Stimulated activated CD4-positive, alpha-beta T cell treated with anti-CD3 and anti-CD28 coated beads, Interleukin-12 subunit alpha, Interleukin-12 subunit beta, amount 100 ng/mL, for 4 hours (primary cell): ENCODE results near the gene WNT4.

Source experiments
- DNase-seq: peaks from one replicate; pipeline ENCODE4 v3.0.0-alpha.2; 2020

WNT4 gene

GRCh38 chr1:22163137-22163536, 20.2 kb upstream of the WNT4 start:
- no peak for DNase-seq

- no peak for DNase-seq
Observed at GRCh38 chr1:22159891-22160290, 17.0 kb upstream of the WNT4 start.

- no peak for DNase-seq
Observed at GRCh38 chr1:22158654-22159053, 15.8 kb upstream of the WNT4 start.

- DNase-seq: no peak
Observed at GRCh38 chr1:22157359-22157966, 14.6 kb upstream of the WNT4 start.

- no peak for DNase-seq
Observed at GRCh38 chr1:22155517-22155916, 12.6 kb upstream of the WNT4 start.

GRCh38 chr1:22154626-22155025, 11.7 kb upstream of the WNT4 start:
- DNase-seq: no peak

GRCh38 chr1:22153660-22154437, 11.0 kb upstream of the WNT4 start:
- no peak for DNase-seq

- no peak for DNase-seq
Observed at GRCh38 chr1:22150923-22151322, 8.0 kb upstream of the WNT4 start.

- DNase-seq: no peak
Observed at GRCh38 chr1:22142315-22143064, 407 bp downstream of the WNT4 start.

GRCh38 chr1:22141554-22142314, 1.2 kb downstream of the WNT4 start:
- DNase-seq: no peak

- no peak for DNase-seq
Observed at GRCh38 chr1:22140694-22141093, 2.2 kb downstream of the WNT4 start.

GRCh38 chr1:22139817-22140216, 3.1 kb downstream of the WNT4 start:
- no peak for DNase-seq

- no peak for DNase-seq
Observed at GRCh38 chr1:22139066-22139594, 3.8 kb downstream of the WNT4 start.

GRCh38 chr1:22137004-22137720, 5.7 kb downstream of the WNT4 start:
- DNase-seq: no peak

GRCh38 chr1:22133931-22134324, 9.0 kb downstream of the WNT4 start:
- no peak for DNase-seq

GRCh38 chr1:22133247-22133930, 9.5 kb downstream of the WNT4 start:
- DNase-seq: no peak

- DNase-seq: no peak
Observed at GRCh38 chr1:22132517-22133235, 10.2 kb downstream of the WNT4 start.

GRCh38 chr1:22131875-22132486, 10.9 kb downstream of the WNT4 start:
- DNase-seq: peak; percentile 61

GRCh38 chr1:22131062-22131461, 11.8 kb downstream of the WNT4 start:
- DNase-seq: no peak

GRCh38 chr1:22129501-22130117, 13.3 kb downstream of the WNT4 start:
- no peak for DNase-seq
